ENCODE data around the gene CAND2. TPM values are rescaled to one million over a fixed set of nuclear protein-coding genes. Genes with fewer than 3 reads are reported as not detected.
A peak's percentile ranks its signal among the peaks of the same experiment; 100 is the strongest.

Gene CAND2
- total RNA-seq, 1 donor from 2014 or later = 76.2 TPM

GRCh38 chr3:12866836-12867235, 70.4 kb downstream of the CAND2 start:
- peaks cover 12% of the 10 kb centered on the region for H3K4me1 ChIP-seq
- intact Hi-C loops (cut with micrococcal nuclease) = loop anchor here (10.0 kb wide), 1 partner anchor 128 kb away; no protein-coding TSS in a partner anchor
- H3K4me3 ChIP-seq = no peak overlapping the region
- peaks cover 16% of the 10 kb centered on the region for H3K27me3 ChIP-seq (ENCODE audit: low read depth)
- no peak for DNase-seq
- H3K27ac ChIP-seq (replicated peaks) = no peak overlapping the region
- H3K9me3 ChIP-seq (replicated peaks) = peaks cover 10% of the 10 kb centered on the region
- no peaks in the 10 kb centered on the region for H3K36me3 ChIP-seq
- TF ChIP-seq, protein P1, sequence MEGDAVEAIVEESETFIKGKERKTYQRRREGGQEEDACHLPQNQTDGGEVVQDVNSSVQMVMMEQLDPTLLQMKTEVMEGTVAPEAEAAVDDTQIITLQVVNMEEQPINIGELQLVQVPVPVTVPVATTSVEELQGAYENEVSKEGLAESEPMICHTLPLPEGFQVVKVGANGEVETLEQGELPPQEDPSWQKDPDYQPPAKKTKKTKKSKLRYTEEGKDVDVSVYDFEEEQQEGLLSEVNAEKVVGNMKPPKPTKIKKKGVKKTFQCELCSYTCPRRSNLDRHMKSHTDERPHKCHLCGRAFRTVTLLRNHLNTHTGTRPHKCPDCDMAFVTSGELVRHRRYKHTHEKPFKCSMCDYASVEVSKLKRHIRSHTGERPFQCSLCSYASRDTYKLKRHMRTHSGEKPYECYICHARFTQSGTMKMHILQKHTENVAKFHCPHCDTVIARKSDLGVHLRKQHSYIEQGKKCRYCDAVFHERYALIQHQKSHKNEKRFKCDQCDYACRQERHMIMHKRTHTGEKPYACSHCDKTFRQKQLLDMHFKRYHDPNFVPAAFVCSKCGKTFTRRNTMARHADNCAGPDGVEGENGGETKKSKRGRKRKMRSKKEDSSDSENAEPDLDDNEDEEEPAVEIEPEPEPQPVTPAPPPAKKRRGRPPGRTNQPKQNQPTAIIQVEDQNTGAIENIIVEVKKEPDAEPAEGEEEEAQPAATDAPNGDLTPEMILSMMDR (IDR thresholded peaks at IDR 0.05; ENCODE audit: borderline replicate concordance) = no peak

- H3K9me3 ChIP-seq (replicated peaks) = peaks cover 10% of the 10 kb centered on the region
- no peaks in the 10 kb centered on the region for H3K36me3 ChIP-seq
- peaks cover 16% of the 10 kb centered on the region for H3K27me3 ChIP-seq (ENCODE audit: low read depth)
- DNase-seq = peak; percentile 84
- H3K4me3 ChIP-seq = peak overlapping the region; percentile 52
- H3K4me1 ChIP-seq = peaks cover 12% of the 10 kb centered on the region
- TF ChIP-seq, protein P1 (IDR thresholded peaks at IDR 0.05; ENCODE audit: borderline replicate concordance) = peak; percentile 96
- intact Hi-C loops (cut with micrococcal nuclease) = loop anchor here (10.0 kb wide), 1 partner anchor 126 kb away; no protein-coding TSS in a partner anchor
- H3K27ac ChIP-seq (replicated peaks) = no peak overlapping the region
Observed at GRCh38 chr3:12868039-12869034, 71.9 kb downstream of the CAND2 start.

DNA sequence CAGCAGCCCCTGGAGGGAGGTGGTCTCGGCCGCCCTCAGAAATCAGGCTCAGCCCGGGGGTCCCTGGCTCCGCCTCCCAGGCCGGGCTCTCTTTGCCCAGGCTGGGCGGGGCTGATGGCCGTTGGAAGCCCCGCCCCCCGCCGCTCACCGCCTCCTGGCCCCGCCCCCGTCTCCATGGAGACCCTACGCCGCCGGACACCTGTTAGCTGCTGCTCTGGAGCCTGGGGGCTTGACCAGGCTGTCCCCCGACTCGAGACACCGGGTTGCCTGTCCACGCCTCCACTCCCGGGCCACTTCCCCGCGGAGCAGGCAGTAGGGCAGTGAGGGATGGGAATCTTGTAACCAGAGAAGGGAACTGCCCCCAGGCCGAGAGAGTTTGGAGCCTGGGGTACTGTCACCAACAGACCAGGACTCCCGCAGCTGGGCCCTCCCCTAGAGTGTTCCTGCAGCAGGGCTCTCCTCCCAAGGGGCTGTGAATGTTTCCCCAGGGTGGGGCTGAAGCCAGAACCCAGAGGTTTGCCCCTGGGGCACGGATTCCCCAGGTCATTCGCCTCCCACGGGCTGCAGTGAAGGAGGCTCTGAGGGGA, 72.6 kb downstream of the CAND2 start:
- peak; percentile 61 for DNase-seq
- peaks cover 16% of the 10 kb centered on the region for H3K27me3 ChIP-seq (ENCODE audit: low read depth)
- peaks cover 10% of the 10 kb centered on the region for H3K9me3 ChIP-seq (replicated peaks)
- H3K4me3 ChIP-seq = peak overlapping the region; percentile 52
- no peak overlapping the region for H3K27ac ChIP-seq (replicated peaks)
- intact Hi-C loops (cut with micrococcal nuclease) = loop anchor here (10.0 kb wide), 1 partner anchor 126 kb away; no protein-coding TSS in a partner anchor
- peaks cover 12% of the 10 kb centered on the region for H3K4me1 ChIP-seq
- no peaks in the 10 kb centered on the region for H3K36me3 ChIP-seq
- TF ChIP-seq, protein P1 (IDR thresholded peaks at IDR 0.05; ENCODE audit: borderline replicate concordance) = no peak

DNA sequence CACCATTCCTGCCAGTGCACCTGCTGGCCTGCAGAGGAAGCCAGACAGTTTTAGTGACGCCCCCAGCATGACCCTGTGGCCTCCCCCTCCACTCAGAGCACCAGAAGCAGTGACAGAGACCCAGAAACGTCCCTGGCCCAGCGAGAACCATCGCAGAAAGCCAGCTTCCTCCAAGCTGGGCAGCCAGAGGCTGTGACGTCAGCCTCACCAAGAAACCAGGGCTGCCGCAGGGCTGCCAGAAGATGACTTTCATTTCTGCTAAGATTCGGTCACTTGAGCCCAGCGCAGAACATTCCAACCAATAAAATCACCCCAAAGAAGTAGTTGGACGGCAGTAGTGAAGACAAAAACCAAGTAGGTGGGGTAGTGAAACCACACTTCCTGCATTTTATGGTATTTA, 74.5 kb downstream of the CAND2 start:
- intact Hi-C loops (cut with micrococcal nuclease) = no loop called here

DNA sequence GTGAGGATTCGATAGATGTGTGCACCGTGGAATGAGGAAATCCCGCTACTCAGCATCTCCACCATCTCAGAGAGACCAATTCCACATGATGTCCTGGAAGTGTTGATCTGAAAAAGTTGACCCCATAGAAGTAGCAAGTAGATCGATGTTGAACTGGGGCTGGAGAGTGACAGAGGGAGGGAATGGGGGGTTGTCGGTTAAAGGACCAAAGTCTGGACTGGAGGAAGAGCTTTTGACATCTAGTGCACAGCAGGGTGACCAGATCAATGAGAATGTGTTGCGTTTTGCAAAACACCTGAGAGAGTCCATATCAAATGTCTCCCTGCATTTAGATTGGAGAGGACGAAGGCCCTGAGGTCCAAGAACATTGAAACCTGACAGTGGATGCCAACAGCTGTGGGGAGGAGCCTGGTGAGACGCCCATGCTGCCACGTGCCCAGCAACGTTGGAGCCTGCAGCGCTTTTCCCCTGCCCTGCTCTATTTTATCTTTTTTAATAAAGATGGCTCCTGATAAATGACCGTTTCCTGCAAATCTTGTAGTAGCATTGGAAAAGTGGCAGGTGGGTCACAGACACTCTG, 75.0 kb downstream of the CAND2 start:
- TF ChIP-seq, protein P1 (IDR thresholded peaks at IDR 0.05; ENCODE audit: borderline replicate concordance) = no peak
- no peaks in the 10 kb centered on the region for H3K36me3 ChIP-seq
- H3K27ac ChIP-seq (replicated peaks) = no peak overlapping the region
- peaks cover 21% of the 10 kb centered on the region for H3K4me1 ChIP-seq
- DNase-seq = no peak
- intact Hi-C loops (cut with micrococcal nuclease) = no loop called here
- H3K9me3 ChIP-seq (replicated peaks) = no peaks in the 10 kb centered on the region
- H3K4me3 ChIP-seq = no peak overlapping the region
- H3K27me3 ChIP-seq (ENCODE audit: low read depth) = peaks cover 28% of the 10 kb centered on the region

More for the DNA sequence above, 74.5 kb downstream of the CAND2 start:
- peak; percentile 36 for DNase-seq
- H3K4me3 ChIP-seq = no peak overlapping the region
- H3K4me1 ChIP-seq = peaks cover 16% of the 10 kb centered on the region
- H3K27ac ChIP-seq (replicated peaks) = no peak overlapping the region
- H3K36me3 ChIP-seq = no peaks in the 10 kb centered on the region
- H3K27me3 ChIP-seq (ENCODE audit: low read depth) = peaks cover 23% of the 10 kb centered on the region
- no peaks in the 10 kb centered on the region for H3K9me3 ChIP-seq (replicated peaks)
- TF ChIP-seq, protein P1 (IDR thresholded peaks at IDR 0.05; ENCODE audit: borderline replicate concordance) = no peak

Measured in left ventricle myocardium inferior (tissue), 1 donor.